ENCODE measurements around the gene PPT2.
A peak's percentile ranks its signal among the peaks of the same experiment; 100 is the strongest.

PPT2 gene

DNA sequence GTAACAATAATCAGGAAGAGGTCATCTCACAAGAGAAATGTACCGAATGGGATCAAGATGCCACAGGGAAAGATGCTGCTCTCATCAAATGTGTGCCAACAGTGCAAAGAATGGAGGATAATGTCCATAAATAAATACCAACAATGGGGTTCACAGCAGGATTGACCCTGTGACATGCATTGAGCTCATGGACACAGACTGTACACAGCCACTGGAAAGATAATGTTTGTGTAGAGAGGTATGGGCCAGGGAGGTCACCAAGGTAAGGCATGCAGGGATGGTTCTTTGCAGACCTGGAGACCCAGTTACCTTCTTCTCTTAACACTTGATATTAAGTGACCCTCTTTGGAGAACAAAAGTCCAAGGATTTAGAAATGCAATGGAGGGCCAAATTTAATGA, 20.5 kb downstream of the PPT2 start:
- Histone ChIP-seq H3K36me3 (ENCODE audit: insufficient read depth) (no peaks in the 10 kb centered on the region), H3K27ac (no peak overlapping the region), H2AFZ (ENCODE audit: low read depth) (no peak overlapping the region), H3K4me3 (IDR thresholded peaks at IDR 0.05; ENCODE audit: insufficient read depth, low read depth, low read length) (no peak overlapping the region), H3K9ac (no peak overlapping the region), H4K20me1 (ENCODE audit: insufficient read depth) (no peaks in the 10 kb centered on the region), H3K4me1 (ENCODE audit: low read depth, poor library complexity, severe bottlenecking) (peaks cover 20% of the 10 kb centered on the region), H3K4me2 (peak overlapping the region; percentile 76; the same call in 1 of the 2 replicates), H3K27me3 (ENCODE audit: insufficient read depth, low read depth) (no peaks in the 10 kb centered on the region), H3K79me2 (ENCODE audit: insufficient read depth, low read depth) (no peaks in the 10 kb centered on the region)
- TF ChIP-seq, protein P1, sequence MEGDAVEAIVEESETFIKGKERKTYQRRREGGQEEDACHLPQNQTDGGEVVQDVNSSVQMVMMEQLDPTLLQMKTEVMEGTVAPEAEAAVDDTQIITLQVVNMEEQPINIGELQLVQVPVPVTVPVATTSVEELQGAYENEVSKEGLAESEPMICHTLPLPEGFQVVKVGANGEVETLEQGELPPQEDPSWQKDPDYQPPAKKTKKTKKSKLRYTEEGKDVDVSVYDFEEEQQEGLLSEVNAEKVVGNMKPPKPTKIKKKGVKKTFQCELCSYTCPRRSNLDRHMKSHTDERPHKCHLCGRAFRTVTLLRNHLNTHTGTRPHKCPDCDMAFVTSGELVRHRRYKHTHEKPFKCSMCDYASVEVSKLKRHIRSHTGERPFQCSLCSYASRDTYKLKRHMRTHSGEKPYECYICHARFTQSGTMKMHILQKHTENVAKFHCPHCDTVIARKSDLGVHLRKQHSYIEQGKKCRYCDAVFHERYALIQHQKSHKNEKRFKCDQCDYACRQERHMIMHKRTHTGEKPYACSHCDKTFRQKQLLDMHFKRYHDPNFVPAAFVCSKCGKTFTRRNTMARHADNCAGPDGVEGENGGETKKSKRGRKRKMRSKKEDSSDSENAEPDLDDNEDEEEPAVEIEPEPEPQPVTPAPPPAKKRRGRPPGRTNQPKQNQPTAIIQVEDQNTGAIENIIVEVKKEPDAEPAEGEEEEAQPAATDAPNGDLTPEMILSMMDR (conservative IDR thresholded peaks at IDR 0.05; ENCODE audit: low read depth, low read length) = no peak

DNA sequence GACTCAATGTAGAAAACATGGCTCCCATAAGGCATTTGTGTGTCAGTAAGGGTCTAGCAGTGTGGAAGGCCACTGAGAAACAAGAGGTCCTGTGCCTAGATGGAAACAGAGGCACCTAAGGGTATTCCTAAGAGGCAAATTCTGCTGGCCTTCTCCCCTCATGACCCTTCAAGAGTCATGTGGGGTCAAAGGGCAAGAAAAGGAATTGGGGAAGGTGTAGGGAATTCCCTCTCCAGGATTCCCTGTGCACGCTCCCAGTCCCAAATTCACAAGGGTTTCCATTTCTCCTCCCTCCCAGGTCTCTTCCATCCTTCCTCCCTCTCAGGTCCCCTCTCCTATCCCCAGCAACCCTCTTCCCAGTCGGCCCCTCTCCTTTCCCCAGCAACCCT, 21.4 kb downstream of the PPT2 start:
- TF ChIP-seq, protein P1 (conservative IDR thresholded peaks at IDR 0.05; ENCODE audit: low read depth, low read length) = no peak
- H2AFZ ChIP-seq (ENCODE audit: low read depth) = peak overlapping the region; percentile 75; the same call in 1 of the 2 replicates

DNA sequence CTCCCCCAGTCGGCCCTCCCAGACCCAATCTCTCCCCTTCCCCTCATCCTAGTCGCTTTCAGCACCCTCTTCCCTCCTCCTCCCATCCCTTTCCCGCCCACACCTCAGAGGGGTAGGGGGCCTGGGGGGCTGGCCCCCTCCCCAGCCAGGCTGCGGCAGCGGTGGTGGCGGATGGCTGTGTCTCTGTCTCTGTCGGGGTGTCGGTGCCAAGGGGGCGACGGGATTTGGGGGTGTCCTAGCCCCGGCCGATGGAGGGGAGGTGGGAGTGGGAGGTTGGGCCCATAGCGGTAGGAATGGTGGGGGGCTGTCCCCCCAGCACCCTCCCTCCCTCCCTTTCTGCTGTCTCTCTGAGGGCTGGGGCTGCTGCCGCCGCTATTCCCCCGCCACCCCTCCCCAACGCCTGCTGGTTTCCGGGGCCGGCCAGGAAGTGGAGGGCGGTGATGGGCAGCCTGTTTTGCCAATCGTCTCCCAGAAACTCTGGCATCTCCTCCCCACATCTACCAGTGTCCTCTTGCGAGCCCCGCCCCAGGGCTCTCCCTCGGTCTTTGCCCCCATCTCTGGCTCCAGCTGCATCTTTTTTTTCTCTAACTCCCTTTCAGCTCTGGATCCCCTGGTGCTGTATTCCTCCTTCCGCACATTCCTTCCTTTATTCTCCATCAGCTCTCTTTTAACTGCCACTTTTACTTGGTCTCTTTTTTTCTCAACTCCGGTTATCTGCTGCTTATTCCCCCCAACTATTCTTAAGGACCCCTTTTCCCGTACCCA, 22.0 kb downstream of the PPT2 start, which contains the start of gene AGPAT1:
TSS of gene AGPAT1 (minus strand) at position 374 of the 765 bp plus-strand sequence. CDS start 4,588 bp downstream, outside the sequence.
- Histone ChIP-seq H4K20me1 (ENCODE audit: insufficient read depth) (no peaks in the 10 kb centered on the region), H3K4me3 (IDR thresholded peaks at IDR 0.05; ENCODE audit: insufficient read depth, low read depth, low read length) (peak within 1 kb of the TSS; percentile 16), H3K4me1 (ENCODE audit: low read depth, poor library complexity, severe bottlenecking) (peaks cover 21% of the 10 kb centered on the region), H3K79me2 (ENCODE audit: insufficient read depth, low read depth) (no peaks in the 10 kb centered on the region), H3K4me2 (peak within 1 kb of the TSS; percentile 97), H3K36me3 (ENCODE audit: insufficient read depth) (no peaks in the 10 kb centered on the region), H2AFZ (ENCODE audit: low read depth) (peak within 1 kb of the TSS; percentile 75; the same call in 1 of the 2 replicates), H3K27ac (peak within 1 kb of the TSS; percentile 72; the same call in 1 of the 2 replicates), H3K27me3 (ENCODE audit: insufficient read depth, low read depth) (no peaks in the 10 kb centered on the region), H3K9ac (peak within 1 kb of the TSS; percentile 68)
- TF ChIP-seq, protein P1 (conservative IDR thresholded peaks at IDR 0.05; ENCODE audit: low read depth, low read length) = no peak

More for the DNA sequence above, 21.4 kb downstream of the PPT2 start:
- peaks cover 21% of the 10 kb centered on the region for H3K4me1 ChIP-seq (ENCODE audit: low read depth, poor library complexity, severe bottlenecking)
- no peaks in the 10 kb centered on the region for H3K79me2 ChIP-seq (ENCODE audit: insufficient read depth, low read depth)
- H3K36me3 ChIP-seq (ENCODE audit: insufficient read depth) = no peaks in the 10 kb centered on the region
- H3K27me3 ChIP-seq (ENCODE audit: insufficient read depth, low read depth) = no peaks in the 10 kb centered on the region
- peak overlapping the region; percentile 76 for H3K4me2 ChIP-seq
- H4K20me1 ChIP-seq (ENCODE audit: insufficient read depth) = no peaks in the 10 kb centered on the region
- H3K27ac ChIP-seq = no peak overlapping the region
- no peak overlapping the region for H3K4me3 ChIP-seq (IDR thresholded peaks at IDR 0.05; ENCODE audit: insufficient read depth, low read depth, low read length)
- peak overlapping the region; percentile 68 for H3K9ac ChIP-seq

DNA sequence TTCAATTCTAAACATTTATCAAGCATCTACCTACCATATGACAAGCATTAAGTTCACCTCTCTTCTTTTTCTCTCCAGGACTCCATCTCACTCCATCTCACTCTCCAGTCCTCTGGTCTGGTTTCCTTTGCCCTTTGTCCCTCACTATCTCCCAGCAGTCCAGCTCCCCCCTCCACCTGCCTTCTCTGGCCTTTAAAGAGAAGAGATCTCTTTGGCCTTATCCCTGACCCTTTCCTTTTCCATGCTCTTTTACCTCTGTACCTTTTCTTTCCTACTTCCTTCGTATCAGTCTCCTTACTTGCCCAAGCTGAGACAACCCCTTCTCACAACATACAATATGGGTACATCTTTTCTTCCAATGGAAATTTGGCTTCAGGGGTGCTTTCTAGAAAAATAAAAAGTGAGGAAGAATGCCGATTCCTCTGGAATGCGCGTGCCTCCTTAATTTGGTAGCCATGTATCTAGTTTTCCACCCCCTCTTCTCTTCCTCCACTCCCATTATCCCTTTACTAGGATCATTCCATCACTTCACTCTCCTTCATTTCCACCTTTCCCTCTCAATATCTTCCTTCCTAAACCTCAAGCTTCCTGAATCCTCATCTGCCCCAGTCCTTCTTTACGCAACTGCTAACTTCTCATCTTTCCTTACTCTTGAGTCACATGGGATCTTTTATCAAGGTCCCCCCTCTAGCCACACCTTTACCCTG, 22.7 kb downstream of the PPT2 start:
- Histone ChIP-seq H4K20me1 (ENCODE audit: insufficient read depth) (no peaks in the 10 kb centered on the region), H2AFZ (ENCODE audit: low read depth) (peak overlapping the region; percentile 68; the same call in 1 of the 2 replicates), H3K27me3 (ENCODE audit: insufficient read depth, low read depth) (no peaks in the 10 kb centered on the region), H3K36me3 (ENCODE audit: insufficient read depth) (no peaks in the 10 kb centered on the region), H3K27ac (peak overlapping the region; percentile 72), H3K4me3 (IDR thresholded peaks at IDR 0.05; ENCODE audit: insufficient read depth, low read depth, low read length) (peak overlapping the region; percentile 16), H3K4me2 (peak overlapping the region; percentile 97), H3K4me1 (ENCODE audit: low read depth, poor library complexity, severe bottlenecking) (peaks cover 21% of the 10 kb centered on the region), H3K79me2 (ENCODE audit: insufficient read depth, low read depth) (no peaks in the 10 kb centered on the region), H3K9ac (peak overlapping the region; percentile 67; the same call in 1 of the 2 replicates)
- TF ChIP-seq, protein P1 (conservative IDR thresholded peaks at IDR 0.05; ENCODE audit: low read depth, low read length) = no peak

All from KMS-11 (cell line).